ENCODE results near the gene F13B.
"Not testable (repeated sequence)": the region's sequence is repeated elsewhere in the genome, so short reads cannot be mapped to it uniquely, and the experiment has no call there.

Gene F13B

DNA sequence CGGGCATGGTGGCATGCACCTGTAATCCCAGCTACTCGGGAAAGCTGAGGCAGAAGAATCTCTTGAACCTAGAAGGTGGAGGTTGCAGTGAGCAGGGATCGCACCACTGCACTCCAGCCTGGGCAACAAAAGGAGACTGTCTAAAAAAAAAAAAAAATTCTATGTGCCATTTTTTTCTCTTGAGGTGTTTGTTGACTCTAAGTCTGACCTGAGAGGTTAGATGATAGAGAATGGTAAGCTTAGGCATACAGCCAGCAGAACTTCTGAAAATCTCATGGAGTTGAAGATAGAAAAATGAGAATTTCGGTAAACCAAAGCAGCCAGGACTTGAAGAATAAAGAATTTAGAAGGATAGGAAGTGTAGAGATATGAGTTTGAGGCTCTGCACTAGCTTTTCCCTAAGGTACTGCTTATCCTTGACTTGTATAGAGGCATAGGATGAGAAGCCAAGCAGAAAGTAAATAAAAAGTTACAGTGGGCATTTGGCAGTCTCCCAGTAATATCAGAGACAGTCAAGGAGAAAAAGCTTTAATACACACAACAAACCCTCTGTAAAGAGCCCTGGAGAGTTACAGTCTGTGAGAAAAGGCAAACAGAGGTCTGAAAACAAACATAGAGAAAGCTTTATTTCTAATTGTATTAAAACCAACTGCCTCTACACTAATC is 24.3 kb downstream of the F13B start:
- DNase-seq = no peak

DNA sequence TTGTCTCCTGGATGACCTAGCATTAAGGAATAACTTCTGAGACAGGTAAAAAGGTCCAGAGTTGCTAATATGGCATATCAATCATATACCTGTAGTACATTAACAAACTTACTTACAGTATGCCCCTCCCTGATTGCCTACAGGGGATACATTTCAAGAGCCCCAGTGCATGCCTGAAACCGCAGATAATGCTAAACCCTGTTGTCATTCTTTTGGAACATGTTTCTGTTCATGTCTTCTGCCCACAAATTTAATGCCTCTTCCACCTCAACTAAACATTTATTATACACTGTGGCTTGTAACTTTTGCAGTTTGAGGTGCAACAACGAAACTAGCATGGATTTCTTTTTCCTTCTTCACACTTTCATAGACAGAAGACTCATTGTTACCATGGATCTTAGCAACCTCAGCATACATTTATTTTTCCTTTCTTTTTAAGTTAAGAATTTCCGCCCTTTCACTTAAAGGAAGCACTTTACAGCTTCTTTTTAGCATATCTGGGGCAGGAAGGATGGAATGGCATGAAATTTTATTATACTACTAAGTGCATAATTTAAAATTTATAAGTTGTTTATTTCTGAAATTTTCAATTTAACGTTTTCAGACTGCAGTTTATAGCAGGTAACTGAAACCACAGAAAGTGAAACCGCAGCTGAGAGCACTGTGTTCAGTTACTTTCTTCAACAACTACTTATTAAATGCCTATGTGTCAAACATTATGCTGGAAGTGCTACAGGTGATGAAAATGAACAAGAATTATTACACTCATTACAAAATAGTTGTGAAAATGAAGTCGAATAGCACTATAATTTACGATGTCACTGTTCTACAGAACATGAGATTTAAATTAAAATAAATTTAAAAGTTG is 25.3 kb downstream of the F13B start:
- no peak for DNase-seq

DNA sequence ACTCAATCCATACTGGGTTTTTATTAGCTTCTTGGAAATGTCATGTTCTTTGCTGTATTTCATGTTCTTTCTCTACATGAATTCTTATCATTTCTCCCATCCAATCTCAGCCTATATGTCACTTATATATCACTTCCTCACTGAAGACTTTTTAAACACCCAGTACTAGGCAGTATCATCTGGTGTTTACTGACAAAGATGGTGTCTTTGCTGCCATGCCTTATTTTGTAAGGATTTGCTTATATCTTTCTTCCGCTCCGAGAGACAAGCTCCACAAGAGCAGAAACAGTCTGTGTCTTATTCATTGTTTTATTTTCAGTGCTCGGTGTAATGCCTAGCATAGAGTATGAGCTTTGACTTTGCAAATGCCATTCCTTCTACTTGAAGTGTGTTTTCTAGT is 30.2 kb downstream of the F13B start:
- no peak for DNase-seq

DNA sequence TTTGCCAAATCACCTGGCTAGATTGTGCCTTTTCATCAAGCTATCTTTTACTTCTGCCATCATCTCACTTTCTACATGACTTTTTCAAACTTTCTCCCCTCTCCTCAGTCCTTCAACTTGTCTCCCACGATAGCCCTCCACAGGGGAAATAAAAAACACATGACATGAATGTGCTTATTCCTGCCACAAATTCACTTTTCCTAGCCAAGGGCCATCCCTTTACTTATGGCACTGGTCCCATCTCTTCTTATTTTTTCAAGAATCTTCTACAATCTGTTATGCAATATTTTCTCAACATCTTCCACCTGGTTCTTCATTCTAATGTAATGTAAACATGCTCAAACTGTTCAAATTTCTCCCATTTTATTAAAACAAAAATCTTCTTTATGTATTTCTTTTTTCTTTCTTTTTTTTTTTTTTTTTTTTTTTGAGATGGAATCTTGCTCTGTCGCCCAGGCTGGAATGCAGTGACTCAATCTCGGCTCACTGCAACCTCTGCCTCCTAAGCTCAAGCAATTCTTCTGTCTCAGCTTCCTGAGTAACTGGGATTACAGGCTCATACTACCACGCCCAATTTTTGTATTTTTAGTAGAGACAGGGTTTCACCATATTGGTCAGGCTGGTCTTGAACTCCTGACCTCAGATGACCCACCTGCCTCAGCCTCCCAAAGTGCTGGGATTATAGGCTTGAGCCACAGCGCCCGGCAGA is 32.3 kb downstream of the F13B start:
- DNase-seq = not testable (repeated sequence)

DNA sequence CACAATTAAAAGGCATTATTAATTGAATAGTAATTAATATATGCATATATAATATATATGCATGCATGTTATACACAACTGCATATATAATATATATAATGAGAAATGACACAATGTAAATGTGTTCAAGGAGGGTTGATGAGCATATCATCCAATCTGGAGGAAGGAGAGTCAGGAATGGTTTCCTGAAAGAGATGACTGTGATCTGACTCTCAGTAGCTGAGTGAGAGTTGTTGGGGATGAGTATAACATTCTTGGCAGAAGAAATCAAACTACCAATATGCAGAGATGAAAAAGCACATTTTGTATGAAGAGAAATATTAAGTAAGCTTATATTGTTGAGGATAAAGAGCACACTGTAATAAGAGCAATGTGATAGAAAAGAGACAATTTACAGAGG is 37.3 kb downstream of the F13B start:
- DNase-seq = no peak

DNA sequence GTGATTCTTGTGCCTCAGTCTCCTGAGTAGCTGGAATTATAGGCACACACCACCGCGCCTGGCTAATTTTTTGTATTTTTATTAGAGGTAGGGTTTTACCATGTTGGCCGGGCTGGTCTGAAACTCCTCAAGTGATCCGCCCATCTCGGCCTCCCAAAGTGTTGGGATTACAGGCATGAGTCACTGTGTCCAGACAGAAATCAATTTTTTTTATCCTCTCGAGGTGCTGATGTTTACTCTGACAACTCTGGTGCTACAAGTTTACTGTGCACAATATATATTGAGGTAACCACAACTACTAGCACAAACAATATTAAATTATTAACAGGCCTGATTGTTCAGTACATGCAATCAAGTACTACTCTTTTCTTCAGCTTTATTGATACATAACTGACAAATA is 39.7 kb downstream of the F13B start:
- no peak for DNase-seq

DNA sequence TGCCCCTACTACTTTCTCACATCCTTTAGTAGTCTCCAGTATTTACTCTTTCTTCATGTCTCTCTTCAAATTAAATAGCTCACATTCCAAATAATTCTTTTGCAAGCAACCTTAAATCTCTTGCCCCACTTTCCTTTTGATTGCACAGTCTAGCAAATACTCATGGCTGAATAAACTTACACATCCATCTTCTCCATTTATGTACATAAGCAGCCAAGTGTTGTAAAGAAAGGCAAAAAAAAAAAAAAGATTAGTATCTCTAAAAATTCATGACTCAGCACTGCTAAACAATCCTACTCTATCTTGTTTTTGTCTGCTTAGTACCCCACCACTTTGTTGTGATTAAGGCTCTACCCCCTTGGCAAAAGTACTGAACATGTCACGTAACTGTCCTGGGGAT is 42.6 kb downstream of the F13B start:
- no peak for DNase-seq

DNA sequence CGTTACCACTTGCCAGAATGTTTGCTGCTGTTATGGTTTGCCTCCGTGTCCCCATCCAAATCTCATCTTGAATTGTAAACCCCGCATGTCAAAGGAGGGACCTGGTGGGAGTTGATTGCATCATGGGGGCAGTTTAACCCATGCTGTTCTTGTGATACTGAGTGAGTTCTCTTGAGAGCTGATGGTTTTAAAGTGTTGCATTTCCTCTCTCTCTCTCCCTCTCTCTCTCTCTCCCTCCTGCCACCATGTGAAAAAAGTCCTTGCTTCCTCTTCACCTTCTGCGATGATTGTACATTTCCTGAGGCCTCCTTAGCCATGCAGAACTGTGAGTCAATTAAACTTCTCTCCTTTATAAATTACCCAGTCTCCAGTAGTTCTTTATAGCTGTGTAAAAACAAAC is 45.3 kb downstream of the F13B start:
- no peak for DNase-seq

DNA sequence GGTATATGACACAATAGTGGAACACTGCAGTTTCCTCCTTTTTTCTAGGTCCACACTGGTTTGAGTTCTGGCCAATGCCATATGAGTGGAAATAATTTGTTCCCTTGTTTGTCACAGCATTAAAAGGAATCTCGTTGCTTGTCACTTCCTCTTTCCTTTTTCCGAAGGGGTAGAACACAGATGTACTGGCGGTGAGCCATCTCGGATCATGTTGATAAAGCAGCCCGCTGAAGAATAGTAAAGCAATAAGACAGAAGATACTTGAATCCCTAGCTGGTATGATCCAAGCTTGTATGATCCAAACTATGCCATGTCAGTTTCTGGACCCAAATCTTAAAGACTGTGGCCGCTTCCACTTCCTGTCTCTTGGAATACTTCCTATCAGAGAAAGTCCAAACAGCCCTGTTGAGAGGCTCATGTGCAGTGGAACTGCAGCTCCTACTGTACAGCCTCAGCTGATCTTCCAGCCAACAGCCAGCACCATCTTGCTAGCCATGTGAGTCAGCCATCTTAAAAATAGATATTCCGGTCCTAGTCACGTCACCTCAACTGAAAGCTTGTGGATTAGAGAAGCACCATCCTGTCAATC is 49.4 kb downstream of the F13B start:
- DNase-seq = no peak

DNA sequence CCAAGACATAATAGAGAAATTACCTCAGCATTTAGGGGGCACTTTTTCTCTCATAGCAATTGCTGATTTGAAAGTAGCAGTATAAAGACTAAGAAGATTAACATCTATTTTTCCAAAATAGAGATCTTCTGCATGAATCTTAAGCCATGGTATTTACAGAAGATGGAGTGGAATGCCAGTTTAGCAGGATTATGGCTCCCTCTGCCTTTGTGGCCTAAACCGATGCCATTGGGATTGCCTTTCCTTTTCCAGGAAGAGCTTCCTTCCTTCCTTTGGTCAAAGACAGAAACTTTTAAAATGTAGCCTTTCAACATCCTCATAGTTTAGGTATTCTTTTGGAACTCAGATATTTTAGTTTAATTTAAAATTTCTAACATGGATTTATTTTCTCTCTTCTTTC is 50.3 kb downstream of the F13B start:
- no peak for DNase-seq

DNA sequence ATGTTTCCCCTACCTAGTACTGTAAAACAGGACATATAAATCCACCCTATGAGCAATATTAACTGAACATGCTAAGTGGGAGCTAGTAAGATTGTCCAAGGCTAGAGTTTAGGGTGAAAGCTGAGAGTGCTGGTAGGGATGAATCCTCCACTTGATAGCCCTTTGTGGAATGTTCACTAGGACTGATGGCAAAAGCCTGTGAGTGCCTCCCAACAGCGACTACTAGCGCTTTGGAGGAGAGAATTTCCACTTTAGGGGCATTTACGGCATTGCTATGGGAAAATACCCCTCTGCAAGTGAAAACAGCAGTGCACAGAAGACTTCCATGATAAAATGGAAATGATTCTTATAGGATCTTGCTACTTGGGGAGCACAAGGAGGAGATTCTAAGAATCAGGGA is 53.8 kb downstream of the F13B start:
- DNase-seq = no peak

DNA sequence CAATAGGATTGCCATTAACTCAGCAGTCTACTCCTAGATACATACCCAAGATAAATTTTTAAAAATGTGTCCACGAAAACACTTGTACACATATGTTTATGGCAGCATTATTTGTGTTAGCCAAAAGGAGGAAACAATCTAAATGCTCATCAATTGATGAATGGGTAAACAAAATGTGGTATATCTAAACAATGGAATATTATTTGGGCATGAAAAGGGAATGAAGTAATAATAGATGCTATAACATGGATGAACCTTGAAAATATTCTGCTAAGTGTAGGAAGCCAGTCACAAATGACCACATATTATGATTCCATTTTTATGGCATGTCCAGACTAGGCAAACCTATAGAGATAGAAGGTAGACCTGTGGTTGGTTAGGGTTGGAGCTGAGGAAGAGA is 55.4 kb downstream of the F13B start:
- DNase-seq = no peak

DNA sequence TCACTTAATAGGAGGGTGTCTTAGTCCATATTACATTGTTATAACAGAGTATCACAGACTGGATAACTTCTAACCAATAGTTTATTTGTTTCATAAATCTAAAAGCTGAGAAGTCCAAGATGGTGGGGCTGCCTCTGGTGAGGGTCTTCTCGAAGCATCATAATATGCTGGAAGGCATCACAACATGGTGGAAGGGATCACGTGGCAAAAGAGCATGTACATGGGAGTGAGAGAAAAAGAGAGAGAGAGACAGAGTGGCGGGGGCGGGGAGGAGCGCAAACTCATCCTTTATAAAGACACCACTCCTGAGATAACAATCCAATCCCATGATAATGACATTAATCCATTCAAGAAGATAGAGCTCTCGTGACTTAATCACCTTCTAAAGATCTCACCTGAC is 58.2 kb downstream of the F13B start:
- DNase-seq = no peak

DNA sequence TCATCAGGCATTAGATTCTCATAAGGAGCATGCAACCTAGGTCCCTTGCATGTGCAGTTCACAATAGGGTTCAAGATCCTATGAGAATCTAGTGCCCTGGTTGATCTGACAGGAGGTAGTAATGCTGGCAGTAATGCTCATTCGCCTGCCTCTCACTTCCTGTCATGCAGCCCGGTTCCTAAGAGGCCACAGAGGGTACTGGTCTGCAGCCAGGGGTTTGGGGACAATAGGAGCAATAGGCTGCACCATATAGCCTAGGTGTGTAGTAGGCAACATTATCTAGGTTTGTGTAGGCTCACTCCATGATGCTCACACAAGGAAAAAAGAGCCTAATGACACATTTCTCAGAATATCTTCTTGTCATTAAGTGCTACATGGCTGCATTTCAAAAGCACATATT is 63.9 kb downstream of the F13B start:
- no peak for DNase-seq

DNA sequence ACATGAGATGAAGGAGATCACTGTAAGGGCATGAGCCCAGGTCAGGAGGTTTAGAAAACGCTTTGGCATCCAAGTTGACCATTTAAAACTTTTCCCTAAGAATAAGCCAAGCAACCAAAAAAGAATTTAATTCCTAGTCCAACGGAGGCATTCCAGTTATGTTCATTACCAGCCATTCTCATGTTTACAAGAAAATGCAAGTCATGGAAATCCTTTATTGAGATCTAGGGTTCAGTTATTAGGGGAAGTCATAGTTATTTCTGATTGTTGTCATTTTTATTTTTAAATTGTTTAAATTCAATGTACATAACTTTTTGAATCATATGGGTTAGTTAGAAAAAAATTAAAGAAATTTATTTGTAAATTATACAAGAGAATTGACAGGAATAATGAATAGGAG is 65.2 kb downstream of the F13B start:
- no peak for DNase-seq

DNA sequence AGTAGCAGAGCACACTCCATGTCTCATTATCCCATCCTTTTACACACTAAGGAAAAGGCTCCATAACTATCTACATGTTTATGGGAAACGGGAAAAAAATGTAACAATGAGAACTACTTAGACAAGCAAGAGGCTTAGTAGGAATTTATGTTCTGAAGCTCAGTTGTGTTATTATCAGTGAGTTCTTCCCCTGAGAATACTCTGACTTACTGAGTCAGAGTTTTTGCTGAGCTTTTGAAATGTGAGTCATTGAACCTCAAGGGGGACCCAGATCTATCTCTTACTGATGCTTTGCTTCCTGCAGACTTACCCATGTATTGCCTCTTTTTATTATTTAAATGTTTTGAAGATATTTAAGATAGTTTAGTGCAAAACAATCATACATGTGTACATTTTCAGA is 69.6 kb downstream of the F13B start:
- no peak for DNase-seq

DNA sequence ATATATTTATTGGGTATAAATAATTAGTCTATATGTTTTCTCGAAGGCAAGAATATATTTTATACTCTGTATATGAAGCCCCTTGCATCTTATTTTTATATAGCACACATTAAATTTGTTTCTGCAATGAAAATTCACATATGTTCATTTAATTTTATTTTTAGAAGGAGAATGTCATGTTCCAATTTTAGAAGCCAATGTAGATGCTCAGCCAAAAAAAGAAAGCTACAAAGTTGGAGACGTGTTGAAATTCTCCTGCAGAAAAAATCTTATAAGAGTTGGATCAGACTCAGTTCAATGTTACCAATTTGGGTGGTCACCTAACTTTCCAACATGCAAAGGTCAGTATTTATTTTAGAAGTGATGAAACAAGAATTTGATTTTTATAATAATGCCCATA is 73.1 kb downstream of the F13B start:
- DNase-seq = no peak

DNA sequence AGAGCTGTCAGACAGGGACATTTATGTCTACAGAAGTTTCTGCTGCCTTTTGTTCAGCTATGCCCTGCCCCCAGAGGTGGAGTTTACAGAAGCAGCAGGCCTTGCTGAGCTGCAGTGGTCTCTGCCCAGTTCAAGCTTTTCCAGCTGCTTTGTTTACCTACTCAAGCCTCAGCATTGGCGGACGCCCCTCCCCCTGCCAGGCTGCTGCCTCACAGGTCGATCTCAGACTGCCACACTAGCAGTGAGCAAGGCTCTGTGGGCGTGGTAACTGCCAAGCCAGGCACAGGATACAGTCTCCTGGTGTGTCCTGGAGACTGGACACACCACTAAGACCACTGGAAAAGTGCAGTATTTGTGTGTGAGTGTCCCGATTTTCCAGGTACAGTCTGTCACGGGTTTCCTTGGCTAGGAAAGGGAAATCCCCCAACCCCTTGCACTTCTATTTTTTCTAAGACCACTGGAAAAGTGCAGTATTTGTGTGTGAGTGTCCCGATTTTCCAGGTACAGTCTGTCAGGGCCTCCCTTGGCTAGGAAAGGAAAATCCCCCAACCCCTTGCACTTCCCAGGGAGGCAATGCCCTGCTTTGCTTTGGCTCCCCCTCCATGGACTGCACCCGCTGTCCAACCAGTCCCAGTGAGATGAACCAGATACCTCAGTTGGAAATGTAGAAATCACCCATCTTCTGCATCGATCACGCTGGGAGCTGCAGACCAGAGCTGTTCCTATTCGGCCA is 75.0 kb downstream of the F13B start:
- DNase-seq = not testable (repeated sequence)

Measured in GOT3 (cell line).